H9 (cell line): ENCODE measurements around the gene PRKCB. TPM values are rescaled to one million over a fixed set of nuclear protein-coding genes. Genes with fewer than 3 reads are reported as not detected.

Experiments
- DNase-seq: peaks from one replicate; pipeline ENCODE4 v3.0.0-alpha.2; 2017
- H2AFZ ChIP-seq: one replicate; pipeline ENCODE4 v1.6.1; 2013; ENCODE audit warnings: mild to moderate bottlenecking, low read length, control low read depth, moderate library complexity
- H2AK5ac ChIP-seq: 2 replicates; pipeline ENCODE4 v1.6.1; 2013; ENCODE audit warnings: low read length, control low read depth, mixed read lengths; ENCODE audit not compliant: insufficient read length
- H2BK120ac ChIP-seq: one replicate; pipeline ENCODE4 v1.6.1; 2013; ENCODE audit warnings: low read depth, mild to moderate bottlenecking, low read length, control low read depth, inconsistent platforms; ENCODE audit not compliant: poor library complexity, severe bottlenecking
- H2BK12ac ChIP-seq: 2 replicates; pipeline ENCODE4 v1.6.1; 2013; ENCODE audit warnings: low read length, control low read depth, mixed read lengths, low read depth; ENCODE audit not compliant: insufficient read length
- H2BK15ac ChIP-seq: 2 replicates; pipeline ENCODE4 v1.6.1; 2013; ENCODE audit warnings: low read depth, low read length, control low read depth
- H2BK20ac ChIP-seq: one replicate; pipeline ENCODE4 v1.6.1; 2013; ENCODE audit warnings: low read depth, mild to moderate bottlenecking, low read length, control low read depth, inconsistent platforms; ENCODE audit not compliant: poor library complexity, severe bottlenecking
- H2BK5ac ChIP-seq: 2 replicates; pipeline ENCODE4 v1.6.1; 2013; ENCODE audit warnings: low read length, control low read depth, mixed read lengths; ENCODE audit not compliant: insufficient read length
- H3K14ac ChIP-seq: 2 replicates; pipeline ENCODE4 v1.6.1; 2013; ENCODE audit warnings: low read length, control low read depth; ENCODE audit not compliant: insufficient read depth
- H3K18ac ChIP-seq: 2 replicates; pipeline ENCODE4 v1.6.1; 2013; ENCODE audit warnings: low read depth, mild to moderate bottlenecking, mixed read lengths, low read length, control low read depth; ENCODE audit not compliant: insufficient read length
- H3K23ac ChIP-seq: 2 replicates; pipeline ENCODE4 v1.6.1; 2013; ENCODE audit warnings: low read length, control low read depth, mixed read lengths, low read depth; ENCODE audit not compliant: insufficient read length
- H3K23me2 ChIP-seq: 2 replicates; pipeline ENCODE4 v1.6.1; 2013; ENCODE audit warnings: low read depth, mild to moderate bottlenecking, mixed read lengths, low read length, control low read depth; ENCODE audit not compliant: insufficient read length, poor library complexity, severe bottlenecking
- H3K27ac ChIP-seq: 2 replicates; pipeline ENCODE4 v1.5.1; 2013; ENCODE audit warnings: low read length, control low read depth, mixed read lengths, low read depth; ENCODE audit not compliant: insufficient read length
- H3K27me3 ChIP-seq: 2 replicates; pipeline ENCODE4 v1.6.1; 2013; ENCODE audit warnings: low read length, control low read depth, inconsistent platforms; ENCODE audit not compliant: insufficient read depth
- H3K4ac ChIP-seq: 2 replicates; pipeline ENCODE4 v1.6.1; 2013; ENCODE audit warnings: low read depth, mild to moderate bottlenecking, control low read depth, inconsistent platforms, low read length, moderate library complexity
- H3K4me1 ChIP-seq: 2 replicates; pipeline ENCODE4 v1.6.1; 2013; ENCODE audit warnings: low read length, control low read depth, inconsistent platforms; ENCODE audit not compliant: insufficient read depth
- H3K4me2 ChIP-seq: 2 replicates; pipeline ENCODE4 v1.6.1; 2013; ENCODE audit warnings: low read length, control low read depth, mixed read lengths; ENCODE audit not compliant: insufficient read length, insufficient read depth
- H3K56ac ChIP-seq: 2 replicates; pipeline ENCODE4 v1.6.1; 2013; ENCODE audit warnings: low read depth, mild to moderate bottlenecking, mixed read lengths, low read length, control low read depth; ENCODE audit not compliant: insufficient read length
- H3K79me1 ChIP-seq: 2 replicates; pipeline ENCODE4 v1.6.1; 2013; ENCODE audit warnings: low read depth, mild to moderate bottlenecking, moderate library complexity, low read length, control low read depth, inconsistent platforms; ENCODE audit not compliant: insufficient read depth, poor library complexity, severe bottlenecking
- H3K79me2 ChIP-seq: 2 replicates; pipeline ENCODE4 v1.6.1; 2013; ENCODE audit warnings: low read length, control low read depth, inconsistent platforms; ENCODE audit not compliant: insufficient read depth
- H3K9ac ChIP-seq: 2 replicates; pipeline ENCODE4 v1.6.1; 2013; ENCODE audit warnings: low read length, control low read depth, mixed read lengths; ENCODE audit not compliant: insufficient read length; ENCODE audit errors: extremely low read depth
- H3K9me3 ChIP-seq: one replicate; pipeline ENCODE4 v1.6.1; 2013; ENCODE audit warnings: low read depth, low read length, inconsistent platforms; ENCODE audit not compliant: control insufficient read depth
- H3T11ph ChIP-seq: one replicate; pipeline ENCODE4 v1.6.1; 2013; ENCODE audit warnings: mild to moderate bottlenecking, low read length, control low read depth, inconsistent platforms
- H4K20me1 ChIP-seq: one replicate; pipeline ENCODE4 v1.6.1; 2013; ENCODE audit not compliant: control insufficient read depth, insufficient read length, insufficient read depth
- H4K5ac ChIP-seq: 2 replicates; pipeline ENCODE4 v1.6.1; 2013; ENCODE audit warnings: low read depth, mild to moderate bottlenecking, mixed read lengths, low read length, control low read depth; ENCODE audit not compliant: insufficient read length
- H4K8ac ChIP-seq: replicated peaks from 2 replicates; pipeline ENCODE4 v1.6.1; 2013; ENCODE audit warnings: low read length, control low read depth, mixed read lengths, low read depth; ENCODE audit not compliant: insufficient read length
- H4K91ac ChIP-seq: 2 replicates; pipeline ENCODE4 v1.6.1; 2013; ENCODE audit warnings: low read depth, mild to moderate bottlenecking, moderate library complexity, mixed read lengths, low read length, control low read depth; ENCODE audit not compliant: insufficient read length
- H3K27ac Mint-ChIP-seq, 3 experiments: 2 replicates in 2 of 3; 3 replicates in 1 of 3; pipeline ENCODE4 v1.8.0; 2020 to 2021; ENCODE audit warnings: mixed read lengths in 3 of 3, mild to moderate bottlenecking in 1 of 3, moderate library complexity in 1 of 3
- H3K27me3 Mint-ChIP-seq: 2 replicates; pipeline ENCODE4 v1.8.0; 2021; ENCODE audit warnings: low read depth, mild to moderate bottlenecking, moderate library complexity, mixed read lengths
- H3K36me3 Mint-ChIP-seq, 3 experiments: 2 replicates in 2 of 3; 3 replicates in 1 of 3; pipeline ENCODE4 v1.8.0; 2020 to 2021; ENCODE audit warnings: low read depth in 3 of 3, mixed read lengths in 3 of 3; ENCODE audit not compliant: insufficient read depth in 1 of 3
- H3K4me1 Mint-ChIP-seq, 2 experiments: 2 replicates each; pipeline ENCODE4 v1.8.0; 2020; ENCODE audit warnings: mixed read lengths in 2 of 2
- H3K4me3 Mint-ChIP-seq, 2 experiments: 2 replicates in 1 of 2; 3 replicates in 1 of 2; pipeline ENCODE4 v1.8.0; 2020 to 2021; ENCODE audit warnings: mild to moderate bottlenecking in 2 of 2, mixed read lengths in 2 of 2, moderate library complexity in 1 of 2
- H3K9me3 Mint-ChIP-seq, 2 experiments: 2 replicates in 1 of 2; 3 replicates in 1 of 2; pipeline ENCODE4 v1.8.0; 2020; ENCODE audit warnings: mild to moderate bottlenecking in 2 of 2, mixed read lengths in 2 of 2, moderate library complexity in 1 of 2
- CTCF ChIP-seq: fragments of 200-600 bp; sonication (generic); conservative IDR thresholded peaks from 3 replicates; pipeline ENCODE4 v1.8.0; 2021; ENCODE audit warnings: antibody characterized with exemption, mild to moderate bottlenecking
- WGBS: extraction: QIAGEN DNeasy Blood & Tissue Kit; methylation state at CpG from one replicate; pipeline ENCODE4 v1.1.7; 2013; ENCODE audit warnings: missing lambda C conversion rate, low lambda C conversion rate, mixed read lengths; ENCODE audit not compliant: insufficient read length; ENCODE audit errors: extremely low coverage; 5-methylcytosine and 5-hydroxymethylcytosine counted together
- total RNA-seq: library from RNA; stranded (reverse); gene quantifications from 2 replicates; pipeline ENCODE4 v1.2.1, GENCODE V29; 2021

PRKCB gene
- total RNA-seq, 1 experiment from 2014 or later: 7.0 TPM

- no peaks in the 10 kb centered on the region for H3K36me3 Mint-ChIP-seq
- no peak overlapping the region for H3K27ac ChIP-seq
- no peaks in the 10 kb centered on the region for H3K79me1 ChIP-seq
- no peak overlapping the region for H3T11ph ChIP-seq
- H3K9me3 ChIP-seq: no peaks in the 10 kb centered on the region
- no peak overlapping the region for H2BK120ac ChIP-seq
- no peak overlapping the region for H3K14ac ChIP-seq
- H3K56ac ChIP-seq: no peak overlapping the region
- H3K23me2 ChIP-seq: no peaks in the 10 kb centered on the region
- H3K4me1 ChIP-seq: peaks cover 4% of the 10 kb centered on the region; the same call in 1 of the 2 replicates
- H3K4me3 Mint-ChIP-seq: peak overlapping the region in 1 of 2 experiments; percentile 1; a peak in 1 of 5 replicates
- H2BK12ac ChIP-seq: no peak overlapping the region
- WGBS: no CpG with 5 or more reads among the region's 13 CpGs
- H3K27ac Mint-ChIP-seq: peak overlapping the region; percentile 2 to 81 (median 24); a peak in 5 of 7 replicates
- H3K27me3 ChIP-seq: no peaks in the 10 kb centered on the region
- no peaks in the 10 kb centered on the region for H3K79me2 ChIP-seq
- no peak overlapping the region for H2AFZ ChIP-seq
- H2BK5ac ChIP-seq: no peak overlapping the region
- H3K9me3 Mint-ChIP-seq: no peaks in the 10 kb centered on the region; a peak in 1 of 5 replicates
- no peak overlapping the region for H4K5ac ChIP-seq
- H3K4ac ChIP-seq: no peak overlapping the region
- DNase-seq: no peak
- H4K20me1 ChIP-seq: no peaks in the 10 kb centered on the region
- H3K4me1 Mint-ChIP-seq: peaks cover 19 to 29% of the 10 kb centered on the region in 2 experiments
- no peak overlapping the region for H4K91ac ChIP-seq
- no peak overlapping the region for H2BK20ac ChIP-seq
- H2BK15ac ChIP-seq: no peak overlapping the region
- no peak overlapping the region for H2AK5ac ChIP-seq
- no peak overlapping the region for H3K23ac ChIP-seq
- no peak overlapping the region for H4K8ac ChIP-seq
- H3K18ac ChIP-seq: no peak overlapping the region
- H3K9ac ChIP-seq: no peak overlapping the region
- TF ChIP-seq CTCF: no peak
- H3K27me3 Mint-ChIP-seq: peaks cover 2% of the 10 kb centered on the region
- H3K4me2 ChIP-seq: no peak overlapping the region
These were observed 65.6 kb downstream of the PRKCB start for GRCh38 chr16:23901178-23902033.
